ENCODE measurements around the gene DNAH1. TPM values are rescaled to one million over a fixed set of nuclear protein-coding genes. Genes with fewer than 3 reads are reported as not detected.

DNAH1 gene
- total RNA-seq, 4 donors from 2014 or later = 9.5 to 30.3 (median 14.6) TPM

DNA sequence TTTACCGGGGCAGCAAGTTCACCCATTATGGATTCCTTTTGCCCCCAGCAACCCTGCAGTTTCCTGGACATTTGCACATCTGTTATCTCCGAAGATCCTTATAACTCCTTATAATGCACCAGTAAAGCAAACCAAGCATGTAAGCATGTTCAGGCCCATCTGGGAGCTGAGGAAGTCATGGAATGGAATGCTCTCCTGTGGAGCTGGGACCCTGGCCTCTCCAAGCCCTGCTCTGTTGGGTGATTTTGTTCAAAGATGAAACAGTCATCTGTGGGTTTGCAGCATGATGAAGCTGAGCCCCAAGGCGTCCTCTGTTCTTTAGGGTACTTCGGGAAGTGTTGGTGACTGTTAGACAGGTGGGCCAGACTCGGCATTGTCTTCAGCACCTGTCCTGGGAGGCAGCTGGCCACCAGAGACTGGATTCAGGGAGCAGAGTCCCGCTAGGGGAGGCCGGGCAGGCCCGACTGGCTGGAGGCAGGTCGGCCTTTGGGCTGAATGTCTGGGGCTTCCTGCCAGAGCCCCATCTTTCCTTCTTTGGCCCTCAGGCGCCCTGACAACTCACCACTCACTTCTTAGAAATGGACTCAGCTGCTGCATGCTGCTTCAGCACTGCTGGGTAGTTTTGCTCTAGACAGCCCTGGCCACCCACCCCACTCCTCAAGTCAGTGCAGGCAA lies 3.9 kb downstream of the DNAH1 start:
- TF ChIP-seq, protein P1, sequence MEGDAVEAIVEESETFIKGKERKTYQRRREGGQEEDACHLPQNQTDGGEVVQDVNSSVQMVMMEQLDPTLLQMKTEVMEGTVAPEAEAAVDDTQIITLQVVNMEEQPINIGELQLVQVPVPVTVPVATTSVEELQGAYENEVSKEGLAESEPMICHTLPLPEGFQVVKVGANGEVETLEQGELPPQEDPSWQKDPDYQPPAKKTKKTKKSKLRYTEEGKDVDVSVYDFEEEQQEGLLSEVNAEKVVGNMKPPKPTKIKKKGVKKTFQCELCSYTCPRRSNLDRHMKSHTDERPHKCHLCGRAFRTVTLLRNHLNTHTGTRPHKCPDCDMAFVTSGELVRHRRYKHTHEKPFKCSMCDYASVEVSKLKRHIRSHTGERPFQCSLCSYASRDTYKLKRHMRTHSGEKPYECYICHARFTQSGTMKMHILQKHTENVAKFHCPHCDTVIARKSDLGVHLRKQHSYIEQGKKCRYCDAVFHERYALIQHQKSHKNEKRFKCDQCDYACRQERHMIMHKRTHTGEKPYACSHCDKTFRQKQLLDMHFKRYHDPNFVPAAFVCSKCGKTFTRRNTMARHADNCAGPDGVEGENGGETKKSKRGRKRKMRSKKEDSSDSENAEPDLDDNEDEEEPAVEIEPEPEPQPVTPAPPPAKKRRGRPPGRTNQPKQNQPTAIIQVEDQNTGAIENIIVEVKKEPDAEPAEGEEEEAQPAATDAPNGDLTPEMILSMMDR (IDR thresholded peaks at IDR 0.05; ENCODE audit: low read depth) = no peak

- TF ChIP-seq, protein P1 (IDR thresholded peaks at IDR 0.05; ENCODE audit: low read depth) = no peak
Measured at GRCh38 chr3:52321481-52321880, 5.4 kb downstream of the DNAH1 start.

GRCh38 chr3:52322466-52322865 lies 6.3 kb downstream of the DNAH1 start:
- TF ChIP-seq, protein P1 (IDR thresholded peaks at IDR 0.05; ENCODE audit: low read depth) = no peak

DNA sequence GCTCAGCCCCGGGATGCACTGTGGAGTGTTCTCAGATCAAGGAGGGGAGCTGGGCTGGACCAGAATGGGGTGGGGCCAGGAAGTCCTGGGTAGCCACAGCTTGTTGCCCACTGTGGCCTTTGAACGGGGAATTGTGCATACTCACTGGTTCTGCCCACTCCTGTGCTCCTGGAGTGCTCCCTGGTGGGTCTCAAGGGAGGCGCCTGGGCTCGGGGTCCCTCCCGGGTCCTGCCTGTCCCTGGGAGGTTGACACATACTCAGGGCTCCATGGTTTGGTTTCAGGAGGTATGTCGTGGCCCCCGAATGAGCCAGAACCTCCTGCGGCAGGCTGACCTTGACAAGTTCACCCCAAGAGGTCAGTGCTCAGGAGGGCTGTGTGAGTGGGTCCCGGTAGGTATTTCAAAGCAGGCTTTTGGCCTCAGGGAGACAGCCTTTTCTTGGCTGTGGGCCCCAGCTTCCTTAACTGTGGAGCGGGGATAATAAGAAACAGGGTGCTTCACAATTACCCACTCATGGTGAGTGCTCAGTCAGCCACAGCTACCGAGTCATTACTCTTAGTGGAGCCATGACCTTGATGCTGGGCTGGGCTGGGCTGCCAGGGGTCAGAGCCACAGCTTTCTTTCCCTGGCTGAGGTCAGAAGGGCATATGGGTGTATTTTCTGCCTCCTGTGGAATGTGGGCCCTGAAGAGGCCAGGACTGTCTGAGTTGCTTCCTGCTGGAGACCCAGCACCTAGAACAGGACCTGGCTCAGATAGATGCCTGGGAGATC lies 7.6 kb downstream of the DNAH1 start:
- TF ChIP-seq, protein P1 (IDR thresholded peaks at IDR 0.05; ENCODE audit: low read depth) = no peak

GRCh38 chr3:52324676-52325075 lies 8.6 kb downstream of the DNAH1 start:
- TF ChIP-seq, protein P1 (IDR thresholded peaks at IDR 0.05; ENCODE audit: low read depth) = no peak

- TF ChIP-seq, protein P1 (IDR thresholded peaks at IDR 0.05; ENCODE audit: low read depth) = no peak
Measured at GRCh38 chr3:52325686-52326085, 9.6 kb downstream of the DNAH1 start.

DNA sequence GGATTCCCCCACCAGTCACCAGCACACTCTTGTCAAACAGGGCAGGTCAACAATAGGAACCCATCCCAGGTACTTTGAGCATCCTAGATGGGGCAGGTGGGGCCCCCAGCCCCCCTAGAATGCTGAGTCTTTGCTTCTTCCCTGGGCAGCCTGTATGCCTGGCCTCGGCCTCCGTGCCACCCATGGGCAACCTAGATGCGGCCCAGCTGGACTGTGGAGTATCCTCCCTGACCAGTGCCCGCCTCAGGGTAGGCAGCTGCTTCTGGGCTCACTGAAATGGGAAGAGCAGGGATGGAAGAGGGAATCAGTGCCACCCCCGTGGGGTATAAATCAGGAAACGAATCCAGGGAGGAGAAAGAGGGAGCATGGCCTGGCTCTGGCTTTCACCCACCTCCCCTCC lies 10.9 kb downstream of the DNAH1 start:
- TF ChIP-seq, protein P1 (IDR thresholded peaks at IDR 0.05; ENCODE audit: low read depth) = no peak
